ENCODE results near the gene CDKN1B. TPM values are rescaled to one million over a fixed set of nuclear protein-coding genes. Genes with fewer than 3 reads are reported as not detected.

Gene CDKN1B
- total RNA-seq, 1 donor from 2014 or later, result 84.2 TPM

DNA sequence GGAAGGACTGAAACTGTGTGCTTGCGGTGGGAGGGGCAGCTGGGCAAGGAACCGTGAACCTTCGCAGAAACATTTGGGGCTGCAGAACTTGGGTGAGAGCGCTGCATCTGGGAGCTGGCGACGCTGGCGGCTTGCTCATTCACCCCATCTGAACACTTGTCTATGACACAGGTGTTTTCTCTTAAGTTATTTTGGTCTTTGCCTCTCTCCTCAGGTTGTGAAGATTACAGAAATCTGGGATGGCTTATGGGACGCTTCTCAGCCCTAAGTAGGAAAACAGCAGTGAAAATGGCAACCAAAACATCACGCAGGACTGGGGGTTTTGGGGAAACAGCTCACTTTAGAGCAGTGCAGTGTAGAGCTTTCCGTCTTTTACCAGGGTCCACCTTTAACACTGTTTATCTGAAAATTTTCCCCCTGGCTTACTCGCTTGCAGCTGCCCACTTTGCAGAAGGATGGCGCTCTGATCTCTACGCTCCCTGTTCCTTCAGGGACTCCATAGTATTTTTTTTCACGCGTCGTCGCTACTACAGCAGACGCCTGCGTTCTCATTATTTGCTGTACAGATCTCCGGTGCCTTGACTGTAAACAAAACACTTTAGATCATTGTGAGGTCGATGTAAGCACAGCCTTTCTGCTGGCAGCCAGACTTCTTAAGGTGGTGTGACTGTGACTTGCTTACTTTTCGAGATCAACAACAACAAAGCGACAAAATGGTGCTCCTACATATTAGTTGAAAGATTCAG lies 2.7 kb upstream of the CDKN1B start:
- H3K9me3 ChIP-seq (ENCODE audit: low read depth), result no peaks in the 10 kb centered on the region
- peaks cover 37% of the 10 kb centered on the region for H3K4me1 ChIP-seq
- H3K79me2 ChIP-seq (ENCODE audit: low read depth), result peaks cover 28% of the 10 kb centered on the region
- H3K4me3 Mint-ChIP-seq, result peak overlapping the region; percentile 50
- peak overlapping the region; percentile 43 for H3K27ac Mint-ChIP-seq
- peaks cover under 1% of the 10 kb centered on the region for H3K36me3 ChIP-seq
- peaks cover 12% of the 10 kb centered on the region for H3K27me3 Mint-ChIP-seq (ENCODE audit: insufficient read depth, low read depth)
- no peaks in the 10 kb centered on the region for H3K27me3 ChIP-seq
- H3F3A ChIP-seq (ENCODE audit: low read depth), result peaks cover 44% of the 10 kb centered on the region
- H3K4me2 ChIP-seq, result peak overlapping the region; percentile 94
- TF ChIP-seq, protein P1, sequence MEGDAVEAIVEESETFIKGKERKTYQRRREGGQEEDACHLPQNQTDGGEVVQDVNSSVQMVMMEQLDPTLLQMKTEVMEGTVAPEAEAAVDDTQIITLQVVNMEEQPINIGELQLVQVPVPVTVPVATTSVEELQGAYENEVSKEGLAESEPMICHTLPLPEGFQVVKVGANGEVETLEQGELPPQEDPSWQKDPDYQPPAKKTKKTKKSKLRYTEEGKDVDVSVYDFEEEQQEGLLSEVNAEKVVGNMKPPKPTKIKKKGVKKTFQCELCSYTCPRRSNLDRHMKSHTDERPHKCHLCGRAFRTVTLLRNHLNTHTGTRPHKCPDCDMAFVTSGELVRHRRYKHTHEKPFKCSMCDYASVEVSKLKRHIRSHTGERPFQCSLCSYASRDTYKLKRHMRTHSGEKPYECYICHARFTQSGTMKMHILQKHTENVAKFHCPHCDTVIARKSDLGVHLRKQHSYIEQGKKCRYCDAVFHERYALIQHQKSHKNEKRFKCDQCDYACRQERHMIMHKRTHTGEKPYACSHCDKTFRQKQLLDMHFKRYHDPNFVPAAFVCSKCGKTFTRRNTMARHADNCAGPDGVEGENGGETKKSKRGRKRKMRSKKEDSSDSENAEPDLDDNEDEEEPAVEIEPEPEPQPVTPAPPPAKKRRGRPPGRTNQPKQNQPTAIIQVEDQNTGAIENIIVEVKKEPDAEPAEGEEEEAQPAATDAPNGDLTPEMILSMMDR (IDR thresholded peaks at IDR 0.05), result peak; percentile 41
- TF ChIP-seq EZH2 (IDR thresholded peaks at IDR 0.05), result no peak
- H3K4me3 ChIP-seq, result peak overlapping the region; percentile 3
- no peaks in the 10 kb centered on the region for H3K9me3 Mint-ChIP-seq
- peaks cover 17% of the 10 kb centered on the region for H3K36me3 Mint-ChIP-seq
- H3K27ac ChIP-seq, result no peak overlapping the region
- DNase-seq (ENCODE audit: low spot score), result peak; percentile 53
- H3K9ac ChIP-seq, result no peak overlapping the region
- peak overlapping the region; percentile 8 for H2AFZ ChIP-seq (replicated peaks)
- peaks cover 44% of the 10 kb centered on the region for H3K4me1 Mint-ChIP-seq
- peaks cover 19% of the 10 kb centered on the region for H4K20me1 ChIP-seq (ENCODE audit: low read depth)

DNA sequence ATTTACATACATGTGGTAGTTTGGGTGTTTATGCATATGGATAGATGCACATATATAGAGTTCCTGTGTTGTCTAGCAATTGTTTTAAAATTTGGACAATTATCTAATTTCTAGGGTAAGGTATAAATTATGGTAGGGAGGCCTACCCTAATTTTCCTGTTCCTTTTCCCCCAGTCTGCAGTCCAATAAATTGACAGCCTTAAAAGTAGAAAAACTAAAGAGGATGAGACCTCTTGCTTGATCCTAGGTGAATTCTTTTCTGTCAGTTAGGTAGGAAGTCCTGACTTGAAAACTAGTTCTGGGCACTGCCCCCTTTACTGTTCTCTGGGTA lies 2.1 kb upstream of the CDKN1B start:
- Histone ChIP-seq H3K36me3 (peaks cover 7% of the 10 kb centered on the region), H3K4me3 (peak overlapping the region; percentile 3), H3K4me2 (peak overlapping the region; percentile 94), H4K20me1 (ENCODE audit: low read depth) (peaks cover 26% of the 10 kb centered on the region), H3K27me3 (no peaks in the 10 kb centered on the region), H3K9ac (no peak overlapping the region), H3K27ac (no peak overlapping the region), H3F3A (ENCODE audit: low read depth) (peaks cover 47% of the 10 kb centered on the region), H3K9me3 (ENCODE audit: low read depth) (no peaks in the 10 kb centered on the region), H3K79me2 (ENCODE audit: low read depth) (peaks cover 35% of the 10 kb centered on the region), H3K4me1 (peaks cover 43% of the 10 kb centered on the region), H2AFZ (replicated peaks) (peak overlapping the region; percentile 8)
- Mint-ChIP-seq H3K4me3 (peak overlapping the region; percentile 83), H3K9me3 (no peaks in the 10 kb centered on the region), H3K27me3 (ENCODE audit: insufficient read depth, low read depth) (peaks cover 12% of the 10 kb centered on the region), H3K36me3 (peaks cover 20% of the 10 kb centered on the region), H3K4me1 (peaks cover 48% of the 10 kb centered on the region), H3K27ac (no peak overlapping the region)
- TF ChIP-seq EZH2 (IDR thresholded peaks at IDR 0.05) (no peak), EZH2phosphoT487 (IDR thresholded peaks at IDR 0.05) (no peak)
- TF ChIP-seq, protein P1 (IDR thresholded peaks at IDR 0.05), result no peak
- DNase-seq (ENCODE audit: low spot score), result no peak

DNA sequence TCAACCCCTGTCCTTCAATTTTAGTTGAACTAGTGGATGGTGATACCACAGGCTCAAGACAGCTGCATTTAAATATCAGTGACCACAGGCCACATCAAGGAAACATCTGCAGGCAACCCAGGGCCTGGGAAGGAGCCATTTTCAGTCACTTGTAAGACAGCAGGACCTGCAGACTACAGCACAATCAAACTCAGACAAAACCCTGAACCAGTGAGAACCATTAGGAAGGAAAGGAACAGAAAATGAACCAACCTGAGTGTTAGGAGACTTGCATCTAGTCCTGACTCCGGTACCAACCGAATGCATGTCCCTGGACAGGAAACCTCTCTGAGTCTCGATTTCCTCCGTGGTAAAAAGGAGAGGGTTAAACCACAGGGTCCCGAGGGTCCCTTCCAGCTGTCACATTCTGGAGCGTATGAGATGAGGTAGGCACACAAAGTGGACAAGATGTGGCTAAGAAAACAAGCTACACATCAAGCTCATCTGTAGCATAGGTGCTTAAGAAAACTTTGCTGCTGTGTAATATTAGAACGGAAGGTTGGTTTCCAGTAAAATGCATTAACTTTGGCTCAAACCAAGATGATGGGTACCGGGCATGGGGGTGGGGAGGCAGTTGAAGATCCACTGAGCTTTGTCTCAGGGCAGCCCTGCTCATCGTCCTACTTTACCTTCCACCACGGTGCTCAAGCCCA lies 1.6 kb upstream of the CDKN1B start:
- Histone ChIP-seq H3K27ac (no peak overlapping the region), H3K27me3 (no peaks in the 10 kb centered on the region), H3K9me3 (ENCODE audit: low read depth) (no peaks in the 10 kb centered on the region), H3K4me2 (peak overlapping the region; percentile 94), H3K4me3 (peak overlapping the region; percentile 98), H3K79me2 (ENCODE audit: low read depth) (peaks cover 40% of the 10 kb centered on the region), H2AFZ (replicated peaks) (peak overlapping the region; percentile 8), H3K9ac (no peak overlapping the region), H4K20me1 (ENCODE audit: low read depth) (peaks cover 31% of the 10 kb centered on the region), H3F3A (ENCODE audit: low read depth) (peaks cover 52% of the 10 kb centered on the region), H3K36me3 (peaks cover 12% of the 10 kb centered on the region), H3K4me1 (peaks cover 48% of the 10 kb centered on the region)
- TF ChIP-seq, protein P1 (IDR thresholded peaks at IDR 0.05), result no peak
- TF ChIP-seq EZH2phosphoT487 (IDR thresholded peaks at IDR 0.05), result no peak
- TF ChIP-seq EZH2 (IDR thresholded peaks at IDR 0.05), result no peak
- no peak for DNase-seq (ENCODE audit: low spot score)
- Mint-ChIP-seq H3K9me3 (no peaks in the 10 kb centered on the region), H3K36me3 (peaks cover 24% of the 10 kb centered on the region), H3K4me1 (peaks cover 54% of the 10 kb centered on the region), H3K4me3 (peak overlapping the region; percentile 83), H3K27ac (peak overlapping the region; percentile 68), H3K27me3 (ENCODE audit: insufficient read depth, low read depth) (peaks cover 12% of the 10 kb centered on the region)
